NCI-H748 treated with DMSO at 0.1 percent for 48 hours (cell line): ENCODE measurements around the gene NUMBL.
"Not testable (repeated sequence)": the region's sequence is repeated elsewhere in the genome, so short reads cannot be mapped to it uniquely, and the experiment has no call there.

ENCODE experiments used
- DNase-seq: peaks from one replicate; lab custom pipeline; 2025; lab: John Stamatoyannopoulos, UW

NUMBL gene

GRCh38 chr19:40629346-40629745 lies 61.1 kb downstream of the NUMBL start:
- DNase-seq = no peak

GRCh38 chr19:40627486-40628279 lies 62.8 kb downstream of the NUMBL start:
- DNase-seq = no peak

DNA sequence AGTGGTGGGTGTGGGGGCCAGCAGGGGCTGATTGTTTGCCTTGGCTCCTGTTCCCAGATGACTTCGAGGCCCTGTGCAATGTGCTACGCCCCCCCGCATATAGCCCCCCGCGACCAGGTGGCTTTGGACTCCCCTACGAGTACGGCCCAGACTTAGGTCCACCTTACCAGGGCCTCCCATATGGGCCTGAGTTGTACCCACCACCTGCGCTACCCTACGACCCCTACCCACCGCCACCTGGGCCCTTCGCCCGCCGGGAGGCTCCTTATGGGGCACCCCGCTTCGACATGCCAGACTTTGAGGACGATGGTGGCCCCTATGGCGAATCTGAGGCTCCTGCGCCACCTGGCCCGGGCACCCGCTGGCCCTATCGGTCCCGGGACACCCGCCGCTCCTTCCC lies 63.5 kb downstream of the NUMBL start:
- DNase-seq = no peak

DNA sequence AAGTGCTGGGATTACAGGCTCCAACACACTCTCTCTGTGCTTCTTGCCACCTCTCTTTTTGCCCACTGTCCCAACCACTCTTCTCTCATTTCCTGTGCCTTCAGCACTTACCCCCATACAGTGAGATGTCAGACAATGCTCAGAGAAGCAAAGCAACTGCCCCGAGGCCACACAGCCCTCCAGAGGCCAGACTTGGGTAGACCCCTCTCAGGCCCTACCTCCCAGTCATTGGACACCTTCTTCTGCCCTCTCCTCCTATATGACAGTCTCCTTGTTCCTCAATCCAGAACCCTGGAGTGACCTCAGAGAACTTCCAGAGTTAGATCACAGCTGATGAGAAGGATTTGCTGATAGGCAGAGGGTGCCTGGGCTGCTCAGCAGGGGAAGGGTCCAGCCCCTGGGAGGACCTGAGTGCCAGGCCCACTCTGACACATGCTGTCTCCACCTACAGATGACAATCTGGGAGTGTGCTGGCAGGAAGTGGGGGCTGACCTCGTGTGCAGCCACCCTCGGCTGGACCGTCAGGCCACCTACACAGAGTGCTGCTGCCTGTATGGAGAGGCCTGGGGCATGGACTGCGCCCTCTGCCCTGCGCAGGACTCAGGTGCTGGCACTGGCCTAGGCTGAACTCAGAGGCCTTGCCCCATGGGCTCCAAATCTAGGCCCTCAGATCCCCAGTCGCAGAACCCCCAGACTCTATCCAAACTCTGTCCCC lies 64.9 kb downstream of the NUMBL start:
- DNase-seq = no peak

- not testable (repeated sequence) for DNase-seq
Observed at GRCh38 chr19:40624369-40625153, 65.9 kb downstream of the NUMBL start.

- DNase-seq = peak; percentile 93
Observed at GRCh38 chr19:40623403-40624251, 66.8 kb downstream of the NUMBL start.

- no peak for DNase-seq
Observed at GRCh38 chr19:40622773-40623075, 67.7 kb downstream of the NUMBL start.

- DNase-seq = no peak
Observed at GRCh38 chr19:40621966-40622772, 68.3 kb downstream of the NUMBL start.

DNA sequence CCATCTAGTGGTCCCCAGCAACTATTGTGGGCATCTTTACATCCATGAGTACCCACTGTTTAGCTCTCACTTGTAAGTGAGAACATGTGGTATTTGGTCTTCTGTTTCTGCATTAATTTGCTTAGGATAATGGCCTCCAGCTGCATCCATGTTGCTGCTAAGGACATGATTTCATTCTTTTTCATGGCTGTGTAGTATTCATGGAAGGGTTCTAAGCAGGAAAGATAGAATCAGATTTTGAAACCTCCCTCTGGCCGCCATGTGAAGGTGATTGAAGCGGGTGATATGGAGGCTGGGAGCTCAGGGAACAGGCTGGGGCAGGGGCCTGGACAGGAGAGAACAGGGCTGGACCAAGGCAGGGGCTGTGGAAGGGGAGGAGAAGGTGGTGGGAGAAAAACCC lies 69.2 kb downstream of the NUMBL start:
- no peak for DNase-seq

DNA sequence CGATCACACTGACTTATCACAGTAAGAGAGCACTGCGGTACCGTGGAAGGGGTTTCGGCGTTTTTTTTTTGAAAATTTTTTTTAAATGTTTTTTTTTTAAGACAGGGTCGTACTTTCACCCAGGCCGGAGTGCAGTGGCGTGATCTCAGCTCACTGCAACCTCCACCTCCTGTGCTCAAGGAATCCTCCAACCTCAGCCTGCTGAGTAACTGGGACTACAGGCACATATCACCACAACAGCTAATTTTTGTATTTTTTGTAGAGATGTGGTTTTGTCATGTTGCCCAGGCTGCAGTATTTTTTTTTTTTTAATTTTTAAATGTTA lies 70.3 kb downstream of the NUMBL start:
- no peak for DNase-seq

GRCh38 chr19:40619333-40620160 lies 70.9 kb downstream of the NUMBL start:
- DNase-seq = no peak

DNA sequence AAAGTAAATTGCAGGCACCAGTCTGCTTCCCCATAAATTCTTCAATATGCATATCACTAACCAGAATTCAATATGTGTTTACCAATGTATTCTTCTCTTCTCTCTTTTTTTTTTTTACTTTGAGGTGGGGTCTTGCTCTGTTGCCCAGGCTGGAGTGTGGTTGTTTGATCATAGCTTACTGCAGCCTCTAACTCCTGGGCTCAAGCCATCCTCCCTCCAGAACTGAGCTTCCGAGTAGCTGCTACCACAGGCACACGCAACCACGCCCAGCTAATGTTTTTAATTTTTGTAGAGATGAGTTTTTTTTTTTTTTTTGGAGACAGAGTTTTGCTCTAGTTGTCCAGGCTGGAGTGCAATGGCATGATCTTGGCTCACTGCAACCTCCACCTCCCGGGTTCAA lies 72.5 kb downstream of the NUMBL start:
- DNase-seq = no peak

- DNase-seq = no peak
Observed at GRCh38 chr19:40616941-40617340, 73.5 kb downstream of the NUMBL start.

DNA sequence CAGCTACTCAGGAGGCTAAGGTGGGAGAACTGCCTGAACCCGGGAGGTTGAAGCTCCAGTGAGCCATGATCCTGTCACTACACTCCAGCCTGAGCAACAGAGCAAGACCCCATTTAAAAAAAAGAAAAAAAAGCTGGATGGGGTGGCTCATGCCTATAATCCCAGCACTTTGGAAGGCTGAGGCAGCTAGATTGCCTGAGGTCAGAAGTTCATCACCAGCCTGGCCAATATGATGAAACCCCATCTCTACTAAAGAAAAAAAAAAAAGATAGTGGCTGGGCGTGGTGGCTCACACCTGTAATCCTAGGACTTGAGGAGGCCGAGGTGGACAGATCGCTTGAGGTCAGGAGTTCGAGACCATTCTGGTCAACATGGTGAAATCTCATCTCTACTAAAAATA lies 74.3 kb downstream of the NUMBL start:
- DNase-seq = no peak
